ENCODE results near the gene ZNF267. TPM values are rescaled to one million over a fixed set of nuclear protein-coding genes. Genes with fewer than 3 reads are reported as not detected.
"Not testable (repeated sequence)": the region's sequence is repeated elsewhere in the genome, so short reads cannot be mapped to it uniquely, and the experiment has no call there.

ZNF267 gene
- total RNA-seq, 1 experiment from 2014 or later, result 10.2 TPM

DNA sequence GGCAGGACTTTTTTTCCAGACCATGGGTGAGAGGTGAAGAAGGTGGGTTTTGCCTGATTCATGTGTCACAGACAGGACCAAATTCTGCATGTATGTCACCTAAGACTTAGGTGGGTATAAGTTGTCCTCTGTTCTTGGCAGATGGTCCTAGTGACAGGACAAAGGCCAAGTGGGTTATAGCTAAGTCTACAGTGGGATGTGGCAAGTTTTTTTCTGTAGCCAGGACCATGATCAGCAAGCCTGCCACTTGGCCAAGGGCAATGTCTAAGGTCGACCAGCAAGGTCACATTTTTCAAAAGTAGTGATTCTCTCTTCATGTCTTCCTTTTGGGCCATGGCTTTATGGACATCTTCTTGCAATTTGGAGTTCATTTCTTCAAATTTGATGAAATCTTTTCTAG, 20.2 kb downstream of the ZNF267 start:
- DNase-seq (no peak), ATAC-seq (no peak)
- TF ChIP-seq EZH2phosphoT487 (IDR thresholded peaks at IDR 0.05; ENCODE audit: borderline replicate concordance, low read length), result no peak
- TF ChIP-seq, protein P1, sequence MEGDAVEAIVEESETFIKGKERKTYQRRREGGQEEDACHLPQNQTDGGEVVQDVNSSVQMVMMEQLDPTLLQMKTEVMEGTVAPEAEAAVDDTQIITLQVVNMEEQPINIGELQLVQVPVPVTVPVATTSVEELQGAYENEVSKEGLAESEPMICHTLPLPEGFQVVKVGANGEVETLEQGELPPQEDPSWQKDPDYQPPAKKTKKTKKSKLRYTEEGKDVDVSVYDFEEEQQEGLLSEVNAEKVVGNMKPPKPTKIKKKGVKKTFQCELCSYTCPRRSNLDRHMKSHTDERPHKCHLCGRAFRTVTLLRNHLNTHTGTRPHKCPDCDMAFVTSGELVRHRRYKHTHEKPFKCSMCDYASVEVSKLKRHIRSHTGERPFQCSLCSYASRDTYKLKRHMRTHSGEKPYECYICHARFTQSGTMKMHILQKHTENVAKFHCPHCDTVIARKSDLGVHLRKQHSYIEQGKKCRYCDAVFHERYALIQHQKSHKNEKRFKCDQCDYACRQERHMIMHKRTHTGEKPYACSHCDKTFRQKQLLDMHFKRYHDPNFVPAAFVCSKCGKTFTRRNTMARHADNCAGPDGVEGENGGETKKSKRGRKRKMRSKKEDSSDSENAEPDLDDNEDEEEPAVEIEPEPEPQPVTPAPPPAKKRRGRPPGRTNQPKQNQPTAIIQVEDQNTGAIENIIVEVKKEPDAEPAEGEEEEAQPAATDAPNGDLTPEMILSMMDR (conservative IDR thresholded peaks at IDR 0.05; ENCODE audit: low read depth, low read length), result no peak
- no peak for TF ChIP-seq EZH2 (IDR thresholded peaks at IDR 0.05; ENCODE audit: low read length, unreplicated experiment)
- no peak overlapping the region for H3K4me3 ChIP-seq (ENCODE audit: low read length)
- BruUV-seq (replicated peaks), result no TSS peak
- no peaks in the 10 kb centered on the region for H3K4me1 ChIP-seq (ENCODE audit: insufficient read depth, low read length)
- H3F3A ChIP-seq (ENCODE audit: low read length, unreplicated experiment), result no peaks in the 10 kb centered on the region
- H3K9me2 ChIP-seq (replicated peaks; ENCODE audit: low read length), result no peaks in the 10 kb centered on the region
- no peak overlapping the region for H3K27ac ChIP-seq (ENCODE audit: low read length)
- peaks cover 30% of the 10 kb centered on the region for H3K9me3 ChIP-seq (ENCODE audit: low read length)
- no peak overlapping the region for H3K9ac ChIP-seq (ENCODE audit: low read length)
- POLR2A ChIA-PET (ENCODE audit: unreplicated experiment), result no interaction called here
- CTCF ChIA-PET, result no interaction called here
- intact Hi-C loops (cut with micrococcal nuclease), result no loop called here
- peaks cover 99% of the 10 kb centered on the region for H3K36me3 ChIP-seq (ENCODE audit: low read depth, low read length)
- no peaks in the 10 kb centered on the region for H3K27me3 ChIP-seq (ENCODE audit: low read length)
- H3K4me2 ChIP-seq (ENCODE audit: low read length), result no peak overlapping the region
- H2AFZ ChIP-seq (ENCODE audit: low read length), result no peak overlapping the region
- no peaks in the 10 kb centered on the region for H4K20me1 ChIP-seq (ENCODE audit: low read length)
- peaks cover 17% of the 10 kb centered on the region; the same call in 1 of the 2 replicates for H3K79me2 ChIP-seq (ENCODE audit: low read length)

DNA sequence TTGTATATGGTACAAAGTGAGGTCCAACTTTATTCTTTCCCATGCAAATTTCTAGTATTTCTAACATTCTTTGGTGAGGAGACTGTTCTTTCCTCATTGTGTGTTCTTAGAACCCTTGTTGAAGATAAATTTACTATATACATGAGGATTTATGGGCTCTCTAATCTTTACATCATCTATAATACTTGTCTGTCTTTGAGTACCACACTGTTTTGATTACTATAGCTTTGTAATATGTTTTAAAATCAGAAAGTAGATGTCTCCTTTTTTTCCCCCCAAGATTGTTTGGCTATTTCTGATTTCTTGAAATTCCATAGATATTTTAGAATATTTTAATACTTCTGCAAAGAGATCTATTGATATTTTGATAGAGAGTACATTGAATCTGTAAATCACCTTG, 23.7 kb downstream of the ZNF267 start:
- no peak overlapping the region for H3K27ac ChIP-seq (ENCODE audit: low read length)
- H3F3A ChIP-seq (ENCODE audit: low read length, unreplicated experiment), result no peaks in the 10 kb centered on the region
- no peaks in the 10 kb centered on the region for H3K27me3 ChIP-seq (ENCODE audit: low read length)
- H3K4me3 ChIP-seq (ENCODE audit: low read length), result no peak overlapping the region
- no peaks in the 10 kb centered on the region for H4K20me1 ChIP-seq (ENCODE audit: low read length)
- H2AFZ ChIP-seq (ENCODE audit: low read length), result no peak overlapping the region
- H3K36me3 ChIP-seq (ENCODE audit: low read depth, low read length), result peaks cover 71% of the 10 kb centered on the region
- peaks cover 10% of the 10 kb centered on the region; the same call in 1 of the 2 replicates for H3K79me2 ChIP-seq (ENCODE audit: low read length)
- TF ChIP-seq, protein P1 (conservative IDR thresholded peaks at IDR 0.05; ENCODE audit: low read depth, low read length), result no peak
- TF ChIP-seq EZH2phosphoT487 (IDR thresholded peaks at IDR 0.05; ENCODE audit: borderline replicate concordance, low read length) (no peak), EZH2 (IDR thresholded peaks at IDR 0.05; ENCODE audit: low read length, unreplicated experiment) (no peak)
- intact Hi-C loops (cut with micrococcal nuclease), result no loop called here
- ATAC-seq, result no peak
- ChIA-PET POLR2A (ENCODE audit: unreplicated experiment) (no interaction called here), CTCF (no interaction called here)
- no peaks in the 10 kb centered on the region for H3K9me2 ChIP-seq (replicated peaks; ENCODE audit: low read length)
- H3K4me1 ChIP-seq (ENCODE audit: insufficient read depth, low read length), result no peaks in the 10 kb centered on the region
- H3K9ac ChIP-seq (ENCODE audit: low read length), result no peak overlapping the region
- no peak for DNase-seq
- peaks cover 15% of the 10 kb centered on the region for H3K9me3 ChIP-seq (ENCODE audit: low read length)
- no TSS peak for BruUV-seq (replicated peaks)
- no peak overlapping the region for H3K4me2 ChIP-seq (ENCODE audit: low read length)

DNA sequence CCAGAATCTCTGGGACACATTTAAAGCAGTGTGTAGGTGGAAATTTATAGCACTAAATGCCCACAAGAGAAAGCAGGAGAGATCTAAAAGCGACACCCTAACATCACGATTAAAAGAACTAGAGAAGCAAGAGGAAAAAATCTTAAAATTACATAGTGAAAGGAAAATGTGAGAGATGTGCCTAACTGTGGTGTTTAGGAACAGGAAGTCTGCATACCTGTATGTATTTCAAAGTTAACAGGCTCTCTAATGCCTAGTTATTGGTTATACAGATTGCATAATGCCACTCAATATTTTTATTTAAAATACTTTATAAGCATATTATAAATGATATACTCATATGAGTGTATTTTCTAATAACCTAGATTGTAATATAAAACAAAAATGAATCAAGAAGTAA, 25.9 kb downstream of the ZNF267 start:
- H2AFZ ChIP-seq (ENCODE audit: low read length), result no peak overlapping the region
- H3K4me3 ChIP-seq (ENCODE audit: low read length), result no peak overlapping the region
- peaks cover 15% of the 10 kb centered on the region for H3K9me3 ChIP-seq (ENCODE audit: low read length)
- no peak overlapping the region for H3K4me2 ChIP-seq (ENCODE audit: low read length)
- ChIA-PET CTCF (no interaction called here), POLR2A (ENCODE audit: unreplicated experiment) (no interaction called here)
- H3K79me2 ChIP-seq (ENCODE audit: low read length), result peaks cover 10% of the 10 kb centered on the region; the same call in 1 of the 2 replicates
- DNase-seq, result no peak
- ATAC-seq, result no peak
- TF ChIP-seq EZH2phosphoT487 (IDR thresholded peaks at IDR 0.05; ENCODE audit: borderline replicate concordance, low read length) (no peak), EZH2 (IDR thresholded peaks at IDR 0.05; ENCODE audit: low read length, unreplicated experiment) (no peak)
- TF ChIP-seq, protein P1 (conservative IDR thresholded peaks at IDR 0.05; ENCODE audit: low read depth, low read length), result no peak
- no peak overlapping the region for H3K9ac ChIP-seq (ENCODE audit: low read length)
- H3K27ac ChIP-seq (ENCODE audit: low read length), result no peak overlapping the region
- no peaks in the 10 kb centered on the region for H3K4me1 ChIP-seq (ENCODE audit: insufficient read depth, low read length)
- BruUV-seq (replicated peaks), result no TSS peak
- H3F3A ChIP-seq (ENCODE audit: low read length, unreplicated experiment), result no peaks in the 10 kb centered on the region
- H4K20me1 ChIP-seq (ENCODE audit: low read length), result no peaks in the 10 kb centered on the region
- H3K36me3 ChIP-seq (ENCODE audit: low read depth, low read length), result peaks cover 49% of the 10 kb centered on the region
- intact Hi-C loops (cut with micrococcal nuclease), result no loop called here
- no peaks in the 10 kb centered on the region for H3K27me3 ChIP-seq (ENCODE audit: low read length)
- no peaks in the 10 kb centered on the region for H3K9me2 ChIP-seq (replicated peaks; ENCODE audit: low read length)

DNA sequence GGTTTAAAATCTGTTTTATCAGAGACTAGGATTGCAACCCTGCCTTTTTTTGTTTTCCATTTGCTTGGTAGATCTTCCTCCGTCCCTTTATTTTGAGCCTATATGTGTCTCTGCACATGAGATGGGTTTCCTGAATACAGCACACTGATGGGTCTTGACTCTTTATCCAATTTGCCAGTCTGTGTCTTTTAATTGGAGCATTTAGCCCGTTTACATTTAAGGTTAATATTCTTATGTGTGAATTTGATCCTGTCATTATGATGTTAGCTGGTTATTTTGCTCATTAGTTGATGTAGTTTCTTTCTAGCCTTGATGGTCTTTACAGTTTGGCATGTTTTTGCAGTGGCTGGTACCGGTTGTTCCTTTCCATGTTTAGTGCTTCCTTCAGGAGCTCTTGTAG, 31.0 kb downstream of the ZNF267 start:
- CTCF ChIA-PET; H4K20me1 ChIP-seq (ENCODE audit: low read length); H3K4me2 ChIP-seq (ENCODE audit: low read length); DNase-seq; POLR2A ChIA-PET (ENCODE audit: unreplicated experiment); BruUV-seq (replicated peaks); H3K4me3 ChIP-seq (ENCODE audit: low read length); H3F3A ChIP-seq (ENCODE audit: low read length, unreplicated experiment); H3K9me2 ChIP-seq (replicated peaks; ENCODE audit: low read length); H3K9ac ChIP-seq (ENCODE audit: low read length); H3K27me3 ChIP-seq (ENCODE audit: low read length); H3K4me1 ChIP-seq (ENCODE audit: insufficient read depth, low read length); H3K27ac ChIP-seq (ENCODE audit: low read length); intact Hi-C loops (cut with micrococcal nuclease); ATAC-seq; H2AFZ ChIP-seq (ENCODE audit: low read length): not testable (repeated sequence)
- peaks cover 25% of the 10 kb centered on the region for H3K36me3 ChIP-seq (ENCODE audit: low read depth, low read length)
- peaks cover 17% of the 10 kb centered on the region for H3K9me3 ChIP-seq (ENCODE audit: low read length)
- peaks cover 18% of the 10 kb centered on the region for H3K79me2 ChIP-seq (ENCODE audit: low read length)

Data from PC-3 (cell line).